ENCODE measurements around the gene SCMH1.
"Not testable (repeated sequence)": the region's sequence is repeated elsewhere in the genome, so short reads cannot be mapped to it uniquely, and the experiment has no call there.

GRCh38 chr1:41134325-41134724, 107.8 kb downstream of the SCMH1 start:
- not testable (repeated sequence) for TF ChIP-seq CTCF (IDR thresholded peaks at IDR 0.05; ENCODE audit: insufficient read depth, low read length, poor library complexity, severe bottlenecking); EZH2phosphoT487 (conservative IDR thresholded peaks at IDR 0.05; ENCODE audit: low read length)
